K562 (cell line): ENCODE results near the gene CPSF6. TPM values are rescaled to one million over a fixed set of nuclear protein-coding genes. Genes with fewer than 3 reads are reported as not detected.
"Not testable (repeated sequence)": the region's sequence is repeated elsewhere in the genome, so short reads cannot be mapped to it uniquely, and the experiment has no call there.

Source experiments
- ATAC-seq: fragments of 200-7000 bp; cut with Tn5 transposase; 3 replicates; pipeline ENCODE4 v1.9.1; 2020; ENCODE audit warnings: moderate library complexity
- BruUV-seq: library from RNA; stranded (reverse); fragments of 400-500 nt; replicated peaks from 2 replicates; lab custom pipeline; 2021; lab: Mats Ljungman, UMichigan
- CTCF ChIA-PET: fragments of 300-600 bp; formaldehyde crosslinking; extraction: SDS; loops from one replicate; lab custom pipeline; 2021; ENCODE audit warnings: low intra/inter-chr PET ratio; lab: Yijun Ruan, JAX
- POLR2A ChIA-PET: fragments of 300-600, 350-650 bp; sonication (Branson Sonifier 250); formaldehyde crosslinking; extraction: SDS; loops from one replicate; lab custom pipeline; 2021; ENCODE audit warnings: antibody characterized with exemption, inconsistent platforms; lab: Yijun Ruan, JAX
- DNase-seq, 4 experiments: peaks; one replicate each; pipeline versions ENCODE4 v3.0.0 to v3.0.0-alpha.2; 2011 to 2018; ENCODE audit warnings: low spot score in 3 of 4, mixed read lengths in 3 of 4; ENCODE audit errors: extremely low read depth in 1 of 4
- FAIRE-seq: peaks from 2 replicates; lab custom pipeline; 2011; peaks lifted over from hg19 to GRCh38; lab: Jason Lieb, UNC
- H2AFZ ChIP-seq: 2 replicates; pipeline ENCODE4 v1.6.0; 2011; ENCODE audit warnings: low read depth, low read length, control low read depth, inconsistent platforms
- H3K27ac ChIP-seq: fragments of 200-600 bp; 3 replicates; pipeline ENCODE4 v1.8.0; 2011; ENCODE audit warnings: low read depth, mild to moderate bottlenecking, control low read depth, inconsistent platforms, low read length, moderate library complexity, mixed read lengths; ENCODE audit errors: extremely low read depth
- H3K27me3 ChIP-seq, 2 experiments: fragments of 300-600 bp in 1 of 2; 2 replicates in 1 of 2; 3 replicates in 1 of 2; pipeline versions ENCODE4 v1.6.0 to v1.8.0; 2011; ENCODE audit warnings: inconsistent platforms in 2 of 2, low read length in 2 of 2, mild to moderate bottlenecking in 1 of 2, mixed read lengths in 1 of 2, moderate library complexity in 1 of 2; ENCODE audit not compliant: control insufficient read depth in 2 of 2, insufficient read depth in 2 of 2
- H3K36me3 ChIP-seq: fragments of 300-600 bp; 3 replicates; pipeline ENCODE4 v1.8.0; 2011; ENCODE audit warnings: mild to moderate bottlenecking, low read length, inconsistent platforms; ENCODE audit not compliant: control insufficient read depth, insufficient read depth
- H3K4me1 ChIP-seq, 2 experiments: fragments of 200-600 bp in 1 of 2; replicated peaks in 1 of 2; 2 replicates in 1 of 2; 3 replicates in 1 of 2; pipeline versions ENCODE4 v1.5.1 to v1.8.0; 2011; ENCODE audit warnings: inconsistent platforms in 2 of 2, low read length in 2 of 2, mild to moderate bottlenecking in 1 of 2, mixed read lengths in 1 of 2, moderate library complexity in 1 of 2; ENCODE audit not compliant: control insufficient read depth in 2 of 2, insufficient read depth in 2 of 2
- H3K4me2 ChIP-seq: 2 replicates; pipeline ENCODE4 v1.6.1; 2011; ENCODE audit warnings: low read length, control low read depth, inconsistent platforms, mixed read lengths; ENCODE audit not compliant: insufficient read depth
- H3K4me3 ChIP-seq: fragments of 200-600 bp; sonication (generic), shearing (Covaris generic); 2 replicates; pipeline ENCODE4 v1.5.1; 2016; ENCODE audit warnings: control low read depth, inconsistent platforms
- H3K79me2 ChIP-seq: fragments of 200-600 bp; 3 replicates; pipeline ENCODE4 v1.8.0; 2011; ENCODE audit warnings: low read length, inconsistent platforms; ENCODE audit not compliant: control insufficient read depth, insufficient read depth
- H3K9ac ChIP-seq, 2 experiments: 2 replicates each; pipeline versions ENCODE4 v1.6.0 to v1.6.1; 2011; ENCODE audit warnings: low read depth in 2 of 2, low read length in 2 of 2, control low read depth in 1 of 2, inconsistent platforms in 1 of 2, mild to moderate bottlenecking in 1 of 2, mixed read lengths in 1 of 2; ENCODE audit not compliant: insufficient read depth in 1 of 2
- H3K9me1 ChIP-seq: one replicate; pipeline ENCODE4 v1.6.0; 2011; ENCODE audit warnings: inconsistent platforms, mild to moderate bottlenecking, low read length, moderate library complexity; ENCODE audit not compliant: control insufficient read depth, insufficient read depth
- H3K9me3 ChIP-seq: replicated peaks from 2 replicates; pipeline ENCODE4 v1.5.1; 2011; ENCODE audit warnings: low read depth, low read length, inconsistent platforms; ENCODE audit not compliant: control insufficient read depth, insufficient read depth
- H4K20me1 ChIP-seq: replicated peaks from 2 replicates; pipeline ENCODE4 v1.6.1; 2011; ENCODE audit warnings: low read length, inconsistent platforms, mixed read lengths; ENCODE audit not compliant: control insufficient read depth, insufficient read depth
- BCL6 ChIP-seq: fragments of 250-450 bp; sonication (Bioruptor Pico); IDR thresholded peaks from 2 replicates; pipeline ENCODE4 v1.4.0; 2020
- C11orf30 ChIP-seq: fragments of 450-650 bp; IDR thresholded peaks from 2 replicates; pipeline ENCODE4 v1.6.1; 2016; ENCODE audit warnings: low read depth, mild to moderate bottlenecking
- CBX3 ChIP-seq, 2 experiments: IDR thresholded peaks; 1 replicate in 1 of 2; 2 replicates in 1 of 2; pipeline ENCODE4 v1.6.1; 2012; ENCODE audit warnings: inconsistent platforms in 2 of 2, low read length in 2 of 2, borderline replicate concordance in 1 of 2, control low read depth in 1 of 2
- MAFF ChIP-seq: IDR thresholded peaks from 2 replicates; pipeline ENCODE4 v1.6.1; 2012; ENCODE audit warnings: low read length, improper control_type of control experiment
- MAFG ChIP-seq: fragments of 450-650 bp; conservative IDR thresholded peaks from 2 replicates; pipeline ENCODE4 v1.6.1; 2016; ENCODE audit warnings: missing genetic modification characterization, missing compliant biosample characterization
- NBN ChIP-seq: fragments of 450-650 bp; IDR thresholded peaks from 2 replicates; pipeline ENCODE4 v1.6.1; 2016; ENCODE audit warnings: low read depth, mild to moderate bottlenecking
- TEAD2 ChIP-seq: fragments of 450-650 bp; IDR thresholded peaks from 2 replicates; pipeline ENCODE4 v1.6.1; 2016; ENCODE audit warnings: missing genetic modification characterization, control low read depth, missing compliant biosample characterization
- ZNF316 ChIP-seq: fragments of 450-650 bp; IDR thresholded peaks from 2 replicates; pipeline ENCODE4 v1.6.1; 2016
- WGBS: fragments of 100-300 bp; shearing (Covaris generic); methylation state at CpG from one replicate; pipeline ENCODE4 v1.1.6; 2016; ENCODE audit warnings: low coverage, mixed read lengths; ENCODE audit not compliant: insufficient coverage; ENCODE audit errors: missing lambda C conversion rate; 5-methylcytosine and 5-hydroxymethylcytosine counted together
- in situ Hi-C: fragments of 300-500 bp; cut with MboI; formaldehyde crosslinking; loops from 4 replicates; pipeline ENCODE4 v1.15.0; 2018; ENCODE audit warnings: inconsistent platforms, mixed read lengths
- intact Hi-C: fragments of 100-400 bp; cut with micrococcal nuclease; formaldehyde crosslinking; loops from 2 replicates; pipeline ENCODE4 v1.14.2; 2022
- polyA plus RNA-seq, 8 experiments: library from polyadenylated mRNA; depleted of rRNA in 4 of 8; stranded (reverse) in 5 of 8; unstranded in 3 of 8; fragments of >200 nt; fragmentation: Nextera tagmentation in 2 of 8; fragmentation: Illumina TruSeq in 1 of 8; extraction: Ambion mirVana in 2 of 8; extraction: Trizol in 1 of 8; gene quantifications; 2 replicates each; pipeline versions ENCODE4 v1.2.1 to v1.2.3, GENCODE V29; 2011 to 2014; ENCODE audit warnings: inconsistent platforms in 1 of 8, missing spikeins in 1 of 8
- total RNA-seq, 7 experiments: library from RNA; depleted of rRNA in 6 of 7; stranded (reverse); fragments of >200 nt in 6 of 7; fragmentation: Illumina TruSeq in 2 of 7; extraction: Trizol in 2 of 7; gene quantifications; 2 replicates each; pipeline versions ENCODE4 v1.2.1 to v1.2.3, GENCODE V29; 2011 to 2021; ENCODE audit warnings: low replicate concordance in 1 of 7
- TF ChIP-seq, protein P1 (sequence below): fragments of 250-450 bp; sonication (Bioruptor Pico); IDR thresholded peaks from 2 replicates; pipeline ENCODE4 v1.4.0; 2020; ENCODE audit warnings: mild to moderate bottlenecking, moderate library complexity

Gene CPSF6
- total and polyA plus RNA-seq, 9 of the 15 experiments (the other 6 are each of a cell fraction or from before 2014, with no cell fraction given), result 34.3 to 129 (median 77.8) TPM

DNA sequence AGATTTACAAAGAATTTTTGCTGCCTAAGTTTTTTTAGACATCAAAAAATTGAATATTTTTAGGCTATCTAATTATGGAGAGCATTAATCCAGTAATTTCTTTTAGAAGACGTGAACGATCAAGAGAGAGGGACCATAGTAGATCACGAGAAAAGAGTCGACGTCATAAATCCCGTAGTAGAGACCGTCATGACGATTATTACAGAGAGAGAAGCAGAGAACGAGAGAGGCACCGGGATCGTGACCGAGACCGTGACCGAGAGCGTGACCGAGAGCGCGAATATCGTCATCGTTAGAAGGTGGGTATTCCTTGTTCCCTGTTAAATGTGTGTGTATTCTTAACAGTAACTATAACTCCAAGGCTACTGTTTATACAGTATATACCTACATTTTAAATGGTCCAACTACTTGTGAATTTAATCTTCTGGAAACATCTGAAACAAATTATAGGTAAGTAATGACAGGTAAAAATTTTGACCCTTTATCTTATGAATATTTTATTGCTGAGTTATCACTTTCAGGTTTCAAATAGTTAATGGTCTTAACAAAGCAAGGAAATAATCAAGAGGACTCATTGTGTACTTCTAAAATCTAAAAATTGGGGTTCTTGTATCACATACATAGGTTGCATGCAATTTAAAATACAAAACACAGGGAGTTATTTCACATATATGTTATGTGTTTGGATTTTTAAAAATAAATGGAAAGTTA is 23.1 kb downstream of the CPSF6 start (continued):
- no peak for TF ChIP-seq TEAD2
- peak; percentile 71 for TF ChIP-seq MAFF

DNA sequence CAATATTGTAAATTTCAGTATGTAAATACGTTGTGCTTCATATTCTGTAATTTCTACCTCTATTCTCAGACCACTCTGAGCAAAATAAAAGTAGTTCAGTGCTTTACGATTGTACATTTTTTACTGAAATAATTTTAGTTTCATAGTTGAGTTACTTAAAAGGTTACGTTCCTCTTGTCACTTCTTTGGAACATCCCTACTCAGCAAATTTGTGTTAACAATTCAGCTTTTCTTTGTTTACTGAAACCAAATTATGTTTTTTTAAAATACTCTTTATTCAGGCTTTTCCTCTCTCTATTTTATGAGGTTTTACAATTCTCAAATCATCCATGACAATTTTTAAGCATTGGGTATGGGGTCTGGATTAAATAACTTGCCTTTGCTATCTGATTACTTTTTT is 25.8 kb downstream of the CPSF6 start:
- Histone ChIP-seq H3K27ac (no peak overlapping the region), H3K9me1 (no peaks in the 10 kb centered on the region), H3K4me1 (no peaks in the 10 kb centered on the region)
- DNase-seq, result no peak
- TF ChIP-seq NBN (no peak), ZNF316 (peak; percentile 70), C11orf30 (peak; percentile 53), MAFG (tag) (0 out of 2 replicates have a peak, but pooled peaks have one; percentile 36), CBX3 (IDR thresholded peaks at IDR 0.05; ENCODE audit: borderline replicate concordance in 1 of 2, low read length in 2 of 2) (no peak), BCL6 (CRISPR knock-in tag) (no peak)
- TF ChIP-seq, protein P1, sequence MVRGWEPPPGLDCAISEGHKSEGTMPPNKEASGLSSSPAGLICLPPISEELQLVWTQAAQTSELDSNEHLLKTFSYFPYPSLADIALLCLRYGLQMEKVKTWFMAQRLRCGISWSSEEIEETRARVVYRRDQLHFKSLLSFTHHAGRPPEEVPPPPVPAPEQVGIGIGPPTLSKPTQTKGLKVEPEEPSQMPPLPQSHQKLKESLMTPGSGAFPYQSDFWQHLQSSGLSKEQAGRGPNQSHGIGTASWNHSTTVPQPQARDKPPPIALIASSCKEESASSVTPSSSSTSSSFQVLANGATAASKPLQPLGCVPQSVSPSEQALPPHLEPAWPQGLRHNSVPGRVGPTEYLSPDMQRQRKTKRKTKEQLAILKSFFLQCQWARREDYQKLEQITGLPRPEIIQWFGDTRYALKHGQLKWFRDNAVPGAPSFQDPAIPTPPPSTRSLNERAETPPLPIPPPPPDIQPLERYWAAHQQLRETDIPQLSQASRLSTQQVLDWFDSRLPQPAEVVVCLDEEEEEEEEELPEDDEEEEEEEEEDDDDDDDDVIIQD (CRISPR knock-in tag), result no peak
- TF ChIP-seq, all 486 proteins: peak for 3
- no peaks in the 10 kb centered on the region for H3K27me3 ChIP-seq
- no TSS peak for BruUV-seq
- ATAC-seq (no peak), FAIRE-seq (no peak)
- H2AFZ ChIP-seq, result no peak overlapping the region
- no peaks in the 10 kb centered on the region for H4K20me1 ChIP-seq
- H3K36me3 ChIP-seq, result peaks cover 85% of the 10 kb centered on the region
- ChIA-PET CTCF (no interaction called here), POLR2A (no interaction called here)
- H3K79me2 ChIP-seq, result 0 out of 3 replicates have a peak, but pooled peaks cover 2% of the 10 kb centered on the region
- no peak overlapping the region for H3K4me3 ChIP-seq
- 97% methylated on average over 3 of the region's 3 CpGs for WGBS
- no peak overlapping the region for H3K4me2 ChIP-seq
- in situ Hi-C loops (no loop called here), intact Hi-C loops (no loop called here)
- H3K9ac ChIP-seq, result no peak overlapping the region
- H3K9me3 ChIP-seq, result no peaks in the 10 kb centered on the region

DNA sequence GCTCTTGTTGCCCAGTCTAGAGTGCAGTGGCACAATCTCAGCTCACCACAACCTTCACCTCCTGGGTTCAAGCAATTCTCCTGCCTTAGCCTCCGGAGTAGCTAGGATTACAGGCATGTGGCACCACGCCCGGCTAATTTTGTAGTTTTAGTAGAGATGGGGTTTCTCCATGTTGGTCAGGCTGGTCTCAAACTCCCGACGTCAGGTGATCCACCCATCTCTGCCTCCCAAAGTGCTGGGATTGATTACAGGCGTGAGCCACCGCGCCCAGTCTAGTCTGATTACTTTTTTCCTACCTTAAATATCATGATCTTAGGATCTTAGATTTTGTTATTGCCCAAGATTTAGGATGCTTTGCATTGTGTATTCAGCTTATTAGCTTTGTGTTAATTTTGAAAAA is 26.3 kb downstream of the CPSF6 start:
- H4K20me1 ChIP-seq, H3K79me2 ChIP-seq, H3K9me3 ChIP-seq, ATAC-seq, DNase-seq, FAIRE-seq, H3K4me3 ChIP-seq, CTCF ChIA-PET, H3K9ac ChIP-seq, H3K4me1 ChIP-seq, H2AFZ ChIP-seq, H3K27me3 ChIP-seq, intact Hi-C loops, H3K27ac ChIP-seq, in situ Hi-C loops, BruUV-seq, H3K4me2 ChIP-seq, H3K9me1 ChIP-seq: not testable (repeated sequence)
- 87% methylated on average over 8 of the region's 8 CpGs for WGBS
- H3K36me3 ChIP-seq, result peaks cover 84% of the 10 kb centered on the region
- POLR2A ChIA-PET, result interaction anchor here (1.2 kb wide), 1 partner anchor 12 kb away, joined by 3 read pairs; no protein-coding TSS in a partner anchor
